ENCODE measurements around the gene CREBRF. TPM values are rescaled to one million over a fixed set of nuclear protein-coding genes. Genes with fewer than 3 reads are reported as not detected.
A peak's percentile ranks its signal among the peaks of the same experiment; 100 is the strongest.
"Not testable (repeated sequence)": the region's sequence is repeated elsewhere in the genome, so short reads cannot be mapped to it uniquely, and the experiment has no call there.

The CREBRF gene
- 100 to 1,000 TPM in 1 of 2 donors, 10 to 100 TPM in 1; 93.8 to 110 TPM for total RNA-seq
- 225 to 259 reads per million in 2 donors for total RNA-seq

DNA sequence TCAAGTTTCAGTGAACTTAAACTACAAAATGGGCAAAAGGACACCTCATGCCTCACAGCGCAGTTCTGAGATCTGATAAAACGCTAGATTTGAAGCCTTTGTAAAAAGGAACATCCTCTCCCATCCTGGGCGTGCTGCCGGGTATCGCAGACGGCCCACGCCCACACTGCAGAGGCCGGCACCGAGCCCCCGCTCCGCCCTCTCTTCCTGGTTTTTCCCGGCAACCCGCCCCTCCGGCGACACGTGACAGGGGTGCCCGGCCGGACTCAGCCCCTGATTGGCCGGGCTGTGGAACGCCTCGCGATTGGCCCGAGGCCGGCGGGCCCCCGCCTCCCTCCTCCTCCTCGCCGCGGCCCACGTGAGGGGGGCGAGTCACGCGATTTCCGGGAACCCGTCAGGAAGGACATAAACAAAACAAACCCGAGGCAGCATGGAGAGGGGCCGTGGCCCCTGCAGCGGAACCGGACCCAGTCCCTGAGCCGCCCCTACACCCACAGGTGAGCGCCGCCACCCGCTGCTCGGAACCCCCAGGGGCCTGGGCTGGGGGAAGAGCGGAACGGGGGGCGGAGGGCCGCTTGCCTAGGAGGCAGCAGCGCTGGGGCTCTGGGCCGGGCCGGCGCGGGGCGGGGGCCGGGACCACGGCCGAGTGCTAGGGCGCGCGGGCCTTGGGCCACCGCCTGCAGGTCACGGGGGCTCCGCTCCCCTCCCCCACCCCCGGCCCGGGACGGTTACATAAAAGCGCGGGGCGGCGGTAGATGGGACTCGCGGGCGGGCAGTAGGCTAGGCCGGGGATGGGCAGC lies at the start of gene CREBRF:
Gene CREBRF (plus strand): TSS at position 370 of the 800 bp plus-strand sequence. CDS start 24,424 bp downstream, outside the sequence.
- DNase-seq (peak; percentile 98), ATAC-seq (peak; percentile 73)
- H3K27ac Mint-ChIP-seq, result peak within 1 kb of the TSS; percentile 90
- peaks cover 3% of the 10 kb centered on the region for H3K36me3 Mint-ChIP-seq (ENCODE audit: low read depth)
- no peaks in the 10 kb centered on the region for H3K9me3 ChIP-seq (ENCODE audit: control insufficient read depth, low read length, poor library complexity, severe bottlenecking)
- peak within 1 kb of the TSS; percentile 93 for H3K4me3 Mint-ChIP-seq
- peaks cover 7% of the 10 kb centered on the region for H3K27me3 Mint-ChIP-seq
- peaks cover 21% of the 10 kb centered on the region for H3K4me1 Mint-ChIP-seq

- H3K4me3 Mint-ChIP-seq, result no peak overlapping the region
- no peaks in the 10 kb centered on the region for H3K27me3 Mint-ChIP-seq
- H3K4me1 Mint-ChIP-seq, result peaks cover 37% of the 10 kb centered on the region
- DNase-seq (no peak), ATAC-seq (no peak)
- no peaks in the 10 kb centered on the region for H3K9me3 ChIP-seq (ENCODE audit: control insufficient read depth, low read length, poor library complexity, severe bottlenecking)
- no peaks in the 10 kb centered on the region for H3K36me3 Mint-ChIP-seq (ENCODE audit: low read depth)
- peak overlapping the region; percentile 79 for H3K27ac Mint-ChIP-seq
Observed at GRCh38 chr5:173010021-173010420, 46.1 kb upstream of the CREBRF start.

GRCh38 chr5:173010547-173011464 lies 45.3 kb upstream of the CREBRF start:
- Mint-ChIP-seq H3K36me3 (ENCODE audit: low read depth) (no peaks in the 10 kb centered on the region), H3K27ac (peak overlapping the region; percentile 79), H3K4me3 (no peak overlapping the region), H3K4me1 (peaks cover 39% of the 10 kb centered on the region), H3K27me3 (no peaks in the 10 kb centered on the region)
- H3K9me3 ChIP-seq (ENCODE audit: control insufficient read depth, low read length, poor library complexity, severe bottlenecking), result no peaks in the 10 kb centered on the region
- DNase-seq (no peak), ATAC-seq (no peak)

DNA sequence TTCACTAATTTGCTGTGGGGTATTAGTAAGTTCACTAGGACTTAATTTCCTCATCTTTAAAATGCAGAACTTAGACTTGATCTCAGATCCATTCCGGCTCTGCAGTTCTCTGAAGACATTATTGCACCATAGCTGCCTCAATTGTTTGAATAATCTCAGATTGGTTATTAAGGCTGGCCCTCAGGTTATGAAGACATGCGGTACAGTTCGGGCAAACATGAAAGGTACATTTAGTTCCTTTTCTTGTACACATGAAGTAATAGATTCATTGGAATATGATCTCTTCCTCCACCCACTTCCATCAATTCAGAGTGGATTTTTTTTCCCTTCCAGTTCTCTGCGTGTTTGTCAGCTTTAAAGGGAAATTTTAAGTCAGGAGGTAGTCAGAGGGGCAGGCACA lies 44.6 kb upstream of the CREBRF start:
- ATAC-seq, result no peak
- Mint-ChIP-seq H3K4me3 (no peak overlapping the region), H3K4me1 (peaks cover 46% of the 10 kb centered on the region), H3K27ac (peak overlapping the region; percentile 39), H3K36me3 (ENCODE audit: low read depth) (no peaks in the 10 kb centered on the region), H3K27me3 (no peaks in the 10 kb centered on the region)
- no peaks in the 10 kb centered on the region for H3K9me3 ChIP-seq (ENCODE audit: control insufficient read depth, low read length, poor library complexity, severe bottlenecking)
- no peak for DNase-seq

DNA sequence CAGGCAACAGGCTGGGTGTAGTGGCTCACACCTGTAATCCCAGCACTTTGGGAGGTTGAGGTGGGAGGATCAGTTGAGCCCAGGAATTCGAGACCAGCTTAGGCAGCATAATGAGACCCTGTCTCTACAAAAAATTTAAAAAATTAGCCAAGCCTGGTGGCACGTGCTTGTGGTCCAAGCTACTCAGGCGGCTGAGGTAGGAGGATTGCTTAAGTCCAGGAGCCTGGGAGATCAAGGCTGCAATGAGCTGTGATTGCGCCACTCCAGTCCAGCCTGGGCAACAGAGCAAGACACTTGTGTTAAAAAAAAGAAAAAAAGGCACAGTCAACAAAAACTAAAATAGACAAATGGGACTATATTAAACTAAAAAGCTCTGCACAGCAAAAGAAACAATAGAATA lies 43.3 kb upstream of the CREBRF start:
- ATAC-seq, result no peak
- no peaks in the 10 kb centered on the region for H3K9me3 ChIP-seq (ENCODE audit: control insufficient read depth, low read length, poor library complexity, severe bottlenecking)
- Mint-ChIP-seq H3K27ac (peak overlapping the region; percentile 16), H3K4me1 (peaks cover 41% of the 10 kb centered on the region), H3K36me3 (ENCODE audit: low read depth) (no peaks in the 10 kb centered on the region), H3K4me3 (no peak overlapping the region), H3K27me3 (no peaks in the 10 kb centered on the region)
- no peak for DNase-seq

GRCh38 chr5:173014671-173015070 lies 41.5 kb upstream of the CREBRF start:
- no peak for DNase-seq
- Mint-ChIP-seq H3K36me3 (ENCODE audit: low read depth) (no peaks in the 10 kb centered on the region), H3K4me3 (no peak overlapping the region), H3K4me1 (peaks cover 46% of the 10 kb centered on the region), H3K27me3 (no peaks in the 10 kb centered on the region), H3K27ac (peak overlapping the region; percentile 59)
- no peaks in the 10 kb centered on the region for H3K9me3 ChIP-seq (ENCODE audit: control insufficient read depth, low read length, poor library complexity, severe bottlenecking)
- no peak for ATAC-seq

DNA sequence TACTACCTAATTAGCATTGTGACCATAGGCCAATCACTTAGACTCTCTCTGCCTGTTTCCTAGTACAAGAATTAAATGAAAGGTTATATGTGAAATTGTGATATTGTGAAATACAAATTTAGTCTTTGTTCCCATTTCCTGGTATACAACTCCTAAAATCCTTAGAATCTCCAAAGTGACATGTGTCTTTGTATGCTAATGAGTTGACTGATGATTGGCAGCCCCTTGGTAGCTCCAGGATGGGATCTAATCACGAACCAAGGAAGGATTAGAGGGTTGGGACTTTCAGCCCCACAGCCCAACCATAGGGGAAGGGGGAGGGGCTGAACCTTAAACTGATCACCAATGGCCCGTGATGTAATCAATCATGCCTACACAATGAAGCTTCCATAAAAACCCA lies 41.0 kb upstream of the CREBRF start:
- H3K9me3 ChIP-seq (ENCODE audit: control insufficient read depth, low read length, poor library complexity, severe bottlenecking), result no peaks in the 10 kb centered on the region
- Mint-ChIP-seq H3K4me1 (peaks cover 43% of the 10 kb centered on the region), H3K27ac (peak overlapping the region; percentile 89), H3K27me3 (no peaks in the 10 kb centered on the region), H3K4me3 (no peak overlapping the region), H3K36me3 (ENCODE audit: low read depth) (no peaks in the 10 kb centered on the region)
- ATAC-seq (no peak), DNase-seq (no peak)

GRCh38 chr5:173015598-173016455 lies 40.3 kb upstream of the CREBRF start:
- no peaks in the 10 kb centered on the region for H3K27me3 Mint-ChIP-seq
- DNase-seq (no peak), ATAC-seq (no peak)
- H3K36me3 Mint-ChIP-seq (ENCODE audit: low read depth), result no peaks in the 10 kb centered on the region
- peak overlapping the region; percentile 89 for H3K27ac Mint-ChIP-seq
- H3K9me3 ChIP-seq (ENCODE audit: control insufficient read depth, low read length, poor library complexity, severe bottlenecking), result no peaks in the 10 kb centered on the region
- no peak overlapping the region for H3K4me3 Mint-ChIP-seq
- peaks cover 39% of the 10 kb centered on the region for H3K4me1 Mint-ChIP-seq

GRCh38 chr5:173016598-173017046 lies 39.5 kb upstream of the CREBRF start:
- Mint-ChIP-seq H3K4me1 (peaks cover 42% of the 10 kb centered on the region), H3K27ac (peak overlapping the region; percentile 89)

GRCh38 chr5:173017087-173017486 lies 39.1 kb upstream of the CREBRF start:
- H3K9me3 ChIP-seq (ENCODE audit: control insufficient read depth, low read length, poor library complexity, severe bottlenecking); H3K27me3 Mint-ChIP-seq; ATAC-seq; H3K4me3 Mint-ChIP-seq; DNase-seq; H3K36me3 Mint-ChIP-seq (ENCODE audit: low read depth): not testable (repeated sequence)
- H3K27ac Mint-ChIP-seq, result peak overlapping the region; percentile 89
- H3K4me1 Mint-ChIP-seq, result peaks cover 42% of the 10 kb centered on the region

More at GRCh38 chr5:173016598-173017046, 39.5 kb upstream of the CREBRF start:
- no peak for ATAC-seq
- Mint-ChIP-seq H3K27me3 (no peaks in the 10 kb centered on the region), H3K4me3 (no peak overlapping the region), H3K36me3 (ENCODE audit: low read depth) (no peaks in the 10 kb centered on the region)
- no peaks in the 10 kb centered on the region for H3K9me3 ChIP-seq (ENCODE audit: control insufficient read depth, low read length, poor library complexity, severe bottlenecking)
- no peak for DNase-seq

GRCh38 chr5:173018358-173018757 lies 37.8 kb upstream of the CREBRF start:
- Mint-ChIP-seq H3K4me1 (peaks cover 37% of the 10 kb centered on the region), H3K27me3 (no peaks in the 10 kb centered on the region), H3K27ac (peak overlapping the region; percentile 89), H3K36me3 (ENCODE audit: low read depth) (no peaks in the 10 kb centered on the region), H3K4me3 (no peak overlapping the region)
- H3K9me3 ChIP-seq (ENCODE audit: control insufficient read depth, low read length, poor library complexity, severe bottlenecking), result no peaks in the 10 kb centered on the region
- no peak for ATAC-seq
- DNase-seq, result no peak

DNA sequence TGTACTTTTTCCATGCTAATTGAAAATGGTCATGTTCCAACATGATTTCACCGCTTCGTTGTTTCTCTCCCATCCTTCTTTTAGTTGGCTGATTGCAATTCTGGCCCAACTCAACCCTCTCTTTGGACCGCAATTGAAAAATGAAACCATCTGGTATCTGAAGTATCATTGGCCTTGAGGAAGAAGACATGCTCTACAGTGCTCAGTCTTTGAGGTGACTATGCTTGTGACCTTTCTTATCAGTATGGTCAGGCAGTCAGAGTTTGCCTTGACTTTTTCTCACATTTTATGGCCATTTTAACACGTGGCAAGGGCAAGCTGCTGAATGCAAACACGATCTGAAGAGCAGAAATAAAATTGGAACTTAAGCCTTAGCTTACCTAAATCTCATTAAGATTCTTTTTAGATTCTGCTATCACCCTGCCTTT lies 36.0 kb upstream of the CREBRF start:
- H3K4me1 Mint-ChIP-seq, result peaks cover 34% of the 10 kb centered on the region
- no peaks in the 10 kb centered on the region for H3K36me3 Mint-ChIP-seq (ENCODE audit: low read depth)
- DNase-seq (no peak), ATAC-seq (no peak)
- H3K4me3 Mint-ChIP-seq, result no peak overlapping the region
- no peaks in the 10 kb centered on the region for H3K27me3 Mint-ChIP-seq
- no peaks in the 10 kb centered on the region for H3K9me3 ChIP-seq (ENCODE audit: control insufficient read depth, low read length, poor library complexity, severe bottlenecking)
- H3K27ac Mint-ChIP-seq, result peak overlapping the region; percentile 89

Measured in T-helper 17 cell (primary cell).